Sigmoid colon (tissue), 3 donors: ENCODE data around the gene IGLON5.

Experiments used
- CTCF ChIP-seq, 4 experiments: fragments of 450-650 bp in 3 of 4; fragments of 200-600 bp in 1 of 4; IDR thresholded peaks; one replicate each; pipeline ENCODE4 v1.5.1; 2016 to 2019; ENCODE audit warnings: antibody characterized with exemption in 4 of 4, mild to moderate bottlenecking in 3 of 4, moderate library complexity in 2 of 4
- POLR2A ChIP-seq, 2 donors: fragments of 450-650 bp; IDR thresholded peaks; one replicate each; pipeline ENCODE4 v1.6.1; 2016; ENCODE audit warnings: antibody characterized with exemption in 2 of 2, mild to moderate bottlenecking in 2 of 2, moderate library complexity in 2 of 2

- TF ChIP-seq POLR2A (IDR thresholded peaks at IDR 0.05) (no peak), CTCF (IDR thresholded peaks at IDR 0.05) (no peak)
Measured at GRCh38 chr19:51323481-51324166, 12.2 kb downstream of the IGLON5 start.
